ENCODE data around the gene GORASP1. TPM values are rescaled to one million over a fixed set of nuclear protein-coding genes. Genes with fewer than 3 reads are reported as not detected.
"Not testable (repeated sequence)": the region's sequence is repeated elsewhere in the genome, so short reads cannot be mapped to it uniquely, and the experiment has no call there.

Gene GORASP1
- polyA plus RNA-seq, 1 donor = 70.2 TPM

GRCh38 chr3:39065197-39065596 lies 42.2 kb downstream of the GORASP1 start:
- DNase-seq = no peak

GRCh38 chr3:39064646-39065045 lies 42.8 kb downstream of the GORASP1 start:
- no peak for DNase-seq

- DNase-seq = no peak
Measured at GRCh38 chr3:39063143-39063542, 44.3 kb downstream of the GORASP1 start.

- DNase-seq = no peak
Measured at GRCh38 chr3:39062180-39062579, 45.2 kb downstream of the GORASP1 start.

GRCh38 chr3:39061228-39061627 lies 46.2 kb downstream of the GORASP1 start:
- not testable (repeated sequence) for DNase-seq

GRCh38 chr3:39056151-39056550 lies 51.3 kb downstream of the GORASP1 start:
- DNase-seq = no peak

GRCh38 chr3:39053696-39054095 lies 53.7 kb downstream of the GORASP1 start:
- no peak for DNase-seq

GRCh38 chr3:39052583-39052982 lies 54.8 kb downstream of the GORASP1 start:
- DNase-seq = no peak

- peak; percentile 96 for DNase-seq
Measured at GRCh38 chr3:39051649-39052561, 55.5 kb downstream of the GORASP1 start, which contains the start of the genes SCN11A and WDR48. TSS of gene SCN11A (minus strand) at chr3:39051944. CDS start at chr3:38950362, 101,582 bp downstream. TSS of gene WDR48 (plus strand) at chr3:39052016. CDS start at chr3:39052026, 10 bp downstream.

- no peak for DNase-seq
Measured at GRCh38 chr3:39050029-39050428, 57.4 kb downstream of the GORASP1 start.

Other genes starting within 250 kb of the GORASP1 start
- 1.8 TPM for gene SCN11A, start 55.7 kb downstream of the GORASP1 start, polyA plus RNA-seq (ENCODE audit: insufficient read length)
- gene WDR48, start 55.6 kb downstream of the GORASP1 start, polyA plus RNA-seq (ENCODE audit: insufficient read length) = 117 TPM
- 16.2 TPM for gene TTC21A, start 53 bp upstream of the GORASP1 start, polyA plus RNA-seq (ENCODE audit: insufficient read length)
- 7.8 TPM for gene CSRNP1, start 46.0 kb upstream of the GORASP1 start, polyA plus RNA-seq (ENCODE audit: insufficient read length)
- 0.25 TPM for gene XIRP1, start 85.0 kb upstream of the GORASP1 start, polyA plus RNA-seq (ENCODE audit: insufficient read length)
- 4.7 TPM for gene CX3CR1, start 172.4 kb upstream of the GORASP1 start, polyA plus RNA-seq (ENCODE audit: insufficient read length)
- not detected for gene CCR8, start 222.1 kb upstream of the GORASP1 start, polyA plus RNA-seq (ENCODE audit: insufficient read length)

All from left kidney (tissue), 2 donors.